IMR-90 (cell line): ENCODE measurements around the gene CERS6. TPM values are rescaled to one million over a fixed set of nuclear protein-coding genes. Genes with fewer than 3 reads are reported as not detected.

Source experiments
- ATAC-seq: fragments of 200-7000 bp; cut with Tn5 transposase; 2 replicates; pipeline ENCODE4 v1.9.1; 2020; ENCODE audit warnings: low read depth, mild to moderate bottlenecking, moderate library complexity
- BruUV-seq: library from RNA; stranded (reverse); fragments of 400-500 nt; replicated peaks from 2 replicates; lab custom pipeline; 2021; lab: Mats Ljungman, UMichigan
- CTCF ChIA-PET: fragments of 300-600 bp; formaldehyde crosslinking; extraction: SDS; loops from one replicate; lab custom pipeline; 2021; ENCODE audit warnings: antibody characterized with exemption; lab: Yijun Ruan, JAX
- POLR2A ChIA-PET: fragments of 300-600 bp; sonication (Branson Sonifier 250); formaldehyde crosslinking; loops from one replicate; lab custom pipeline; 2022; ENCODE audit warnings: antibody characterized with exemption; ENCODE audit not compliant: unreplicated experiment; lab: Charles Lee
- DNase-seq: peaks from one replicate; pipeline ENCODE4 v3.0.0; 2013
- H2AFZ ChIP-seq: replicated peaks from 2 replicates; pipeline ENCODE3; 2013; ENCODE audit warnings: low read length, mild to moderate bottlenecking; ENCODE audit not compliant: poor library complexity
- H2AK5ac ChIP-seq: 2 replicates; pipeline ENCODE4 v1.6.1; 2013; ENCODE audit warnings: low read depth, low read length, inconsistent platforms
- H2AK9ac ChIP-seq: replicated peaks from 2 replicates; pipeline ENCODE3; 2013; ENCODE audit warnings: mild to moderate bottlenecking, low read depth, low read length, moderate library complexity; ENCODE audit not compliant: poor library complexity
- H2BK120ac ChIP-seq: 2 replicates; pipeline ENCODE4 v1.6.1; 2013; ENCODE audit warnings: low read depth, low read length, inconsistent platforms
- H2BK15ac ChIP-seq: 3 replicates; pipeline ENCODE4 v1.6.1; 2013; ENCODE audit warnings: low read depth, low read length, inconsistent platforms
- H2BK20ac ChIP-seq: 2 replicates; pipeline ENCODE4 v1.6.1; 2013; ENCODE audit warnings: low read depth, mild to moderate bottlenecking, inconsistent platforms, low read length, moderate library complexity
- H2BK5ac ChIP-seq: 2 replicates; pipeline ENCODE4 v1.6.1; 2013; ENCODE audit warnings: mild to moderate bottlenecking, low read depth, low read length, inconsistent platforms; ENCODE audit not compliant: poor library complexity, severe bottlenecking
- H3K14ac ChIP-seq: replicated peaks from 2 replicates; pipeline ENCODE4 v1.6.1; 2013; ENCODE audit warnings: low read depth, low read length, inconsistent platforms
- H3K18ac ChIP-seq: 2 replicates; pipeline ENCODE4 v1.6.1; 2013; ENCODE audit warnings: low read depth, low read length, control low read depth
- H3K23ac ChIP-seq: 2 replicates; pipeline ENCODE4 v1.6.1; 2013; ENCODE audit warnings: low read depth, low read length, inconsistent platforms
- H3K27ac ChIP-seq: 2 replicates; pipeline ENCODE4 v1.5.1; 2013; ENCODE audit warnings: mild to moderate bottlenecking, control low read depth, low read length; ENCODE audit not compliant: insufficient read depth
- H3K27me3 ChIP-seq: 2 replicates; pipeline ENCODE4 v1.6.1; 2013; ENCODE audit warnings: low read length; ENCODE audit not compliant: control insufficient read depth, insufficient read depth
- H3K36me3 ChIP-seq: 2 replicates; pipeline ENCODE4 v1.6.1; 2013; ENCODE audit warnings: low read length, mixed read lengths; ENCODE audit not compliant: control insufficient read depth, insufficient read depth
- H3K4ac ChIP-seq: 2 replicates; pipeline ENCODE4 v1.6.1; 2013; ENCODE audit warnings: low read depth, low read length, inconsistent platforms
- H3K4me1 ChIP-seq: 2 replicates; pipeline ENCODE4 v1.6.1; 2013; ENCODE audit warnings: low read length, mixed read lengths; ENCODE audit not compliant: control insufficient read depth, insufficient read depth
- H3K4me2 ChIP-seq: 2 replicates; pipeline ENCODE4 v1.6.1; 2013; ENCODE audit warnings: low read depth, mild to moderate bottlenecking, control low read depth, low read length, moderate library complexity
- H3K4me3 ChIP-seq: 2 replicates; pipeline ENCODE4 v1.5.1; 2013; ENCODE audit warnings: low read depth, mild to moderate bottlenecking, control low read depth, low read length, moderate library complexity; ENCODE audit not compliant: insufficient read depth
- H3K56ac ChIP-seq: 2 replicates; pipeline ENCODE4 v1.6.1; 2013; ENCODE audit warnings: low read length, inconsistent platforms; ENCODE audit not compliant: insufficient read depth; ENCODE audit errors: extremely low read depth
- H3K79me1 ChIP-seq, 2 experiments: 2 replicates each; pipeline ENCODE4 v1.6.1; 2013; ENCODE audit warnings: low read length in 2 of 2, inconsistent platforms in 1 of 2, low read depth in 1 of 2
- H3K9ac ChIP-seq: 2 replicates; pipeline ENCODE4 v1.6.1; 2013; ENCODE audit warnings: low read depth, low read length, control low read depth
- H3K9me1 ChIP-seq: 2 replicates; pipeline ENCODE4 v1.6.1; 2013; ENCODE audit warnings: low read length, inconsistent platforms; ENCODE audit not compliant: insufficient read depth
- H3K9me3 ChIP-seq: 2 replicates; pipeline ENCODE4 v1.6.1; 2013; ENCODE audit warnings: low read length; ENCODE audit not compliant: control insufficient read depth, insufficient read depth
- H4K20me1 ChIP-seq: 2 replicates; pipeline ENCODE4 v1.6.1; 2013; ENCODE audit warnings: low read length, inconsistent platforms; ENCODE audit not compliant: insufficient read depth
- H4K5ac ChIP-seq: 2 replicates; pipeline ENCODE4 v1.6.1; 2013; ENCODE audit warnings: mild to moderate bottlenecking, low read depth, low read length, control low read depth
- H4K8ac ChIP-seq, 2 experiments: 2 replicates each; pipeline ENCODE4 v1.6.1; 2013; ENCODE audit warnings: low read depth in 2 of 2, low read length in 2 of 2, control low read depth in 1 of 2, inconsistent platforms in 1 of 2
- H4K91ac ChIP-seq: 2 replicates; pipeline ENCODE4 v1.6.1; 2013; ENCODE audit warnings: low read depth, low read length, inconsistent platforms; ENCODE audit not compliant: insufficient read depth
- BHLHE40 ChIP-seq: fragments of 150-350 bp; IDR thresholded peaks from 2 replicates; pipeline ENCODE4 v1.6.1; 2016; ENCODE audit warnings: mild to moderate bottlenecking, low read depth, low read length
- CEBPB ChIP-seq: IDR thresholded peaks from 2 replicates; pipeline ENCODE4 v1.6.1; 2012; ENCODE audit warnings: low read depth, low read length, improper control_type of control experiment
- CHD1 ChIP-seq: IDR thresholded peaks from 2 replicates; pipeline ENCODE4 v1.6.1; 2012; ENCODE audit warnings: low read depth, low read length, improper control_type of control experiment
- ELK1 ChIP-seq: fragments of 150-350 bp; IDR thresholded peaks from 2 replicates; pipeline ENCODE4 v1.6.1; 2016; ENCODE audit warnings: low read depth, mild to moderate bottlenecking, low read length, moderate library complexity, borderline replicate concordance
- MAFK ChIP-seq: IDR thresholded peaks from 2 replicates; pipeline ENCODE4 v1.6.1; 2012; ENCODE audit warnings: low read depth, low read length, improper control_type of control experiment
- dilution Hi-C: fragments of 300-500 bp; cut with HindIII; formaldehyde crosslinking; loops from one replicate; pipeline ENCODE4 v1.14.3; 2018; ENCODE audit warnings: low sequenced_read_pairs; ENCODE audit not compliant: unreplicated experiment
- in situ Hi-C: fragments of 300-500 bp; cut with MboI; formaldehyde crosslinking; loops from 3 replicates; pipeline ENCODE4 v1.14.3; 2019; ENCODE audit warnings: low sequenced_read_pairs, inconsistent platforms, mixed read lengths
- intact Hi-C: fragments of 100-400 bp; cut with micrococcal nuclease; formaldehyde crosslinking; loops from 2 replicates; pipeline ENCODE4 v1.10.0; 2022
- polyA plus RNA-seq, 3 experiments: library from polyadenylated mRNA; depleted of rRNA; stranded (reverse); fragments of >200 nt; gene quantifications; 2 replicates each; pipeline ENCODE4 v1.2.3, GENCODE V29; 2012; ENCODE audit warnings: low replicate concordance in 1 of 3
- total RNA-seq: library from RNA; depleted of rRNA; stranded (reverse); fragments of >200 nt; gene quantifications from 2 replicates; pipeline ENCODE4 v1.2.3, GENCODE V29; 2012
- TF ChIP-seq, protein P1 (sequence below): fragments of 150-350 bp; IDR thresholded peaks from 2 replicates; pipeline ENCODE4 v1.6.1; 2017; ENCODE audit warnings: mild to moderate bottlenecking, antibody characterized with exemption, low read length, low read depth

CERS6 gene
- total and polyA plus RNA-seq, 2 of the 4 experiments (the other 2 are of a cell fraction), result 2.1 to 5.7 TPM

- CTCF ChIA-PET, result no interaction called here
- no peak overlapping the region for H3K4me2 ChIP-seq
- dilution Hi-C loops, result no loop called here
These were observed 7.1 kb upstream of the CERS6 start for GRCh38 chr2:168448980-168449379.

More at GRCh38 chr2:168448980-168449379, 7.1 kb upstream of the CERS6 start:
- H2AFZ ChIP-seq, result no peak overlapping the region
- no peak overlapping the region for H3K14ac ChIP-seq
- no peak overlapping the region for H2BK5ac ChIP-seq
- no peak overlapping the region for H3K56ac ChIP-seq
- no peak overlapping the region for H2BK20ac ChIP-seq
- TF ChIP-seq, protein P1, sequence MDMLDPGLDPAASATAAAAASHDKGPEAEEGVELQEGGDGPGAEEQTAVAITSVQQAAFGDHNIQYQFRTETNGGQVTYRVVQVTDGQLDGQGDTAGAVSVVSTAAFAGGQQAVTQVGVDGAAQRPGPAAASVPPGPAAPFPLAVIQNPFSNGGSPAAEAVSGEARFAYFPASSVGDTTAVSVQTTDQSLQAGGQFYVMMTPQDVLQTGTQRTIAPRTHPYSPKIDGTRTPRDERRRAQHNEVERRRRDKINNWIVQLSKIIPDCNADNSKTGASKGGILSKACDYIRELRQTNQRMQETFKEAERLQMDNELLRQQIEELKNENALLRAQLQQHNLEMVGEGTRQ, result no peak
- TF ChIP-seq MAFK (no peak), CHD1 (no peak), CEBPB (no peak), ELK1 (no peak), BHLHE40 (no peak)
- no peaks in the 10 kb centered on the region for H3K36me3 ChIP-seq
- no peaks in the 10 kb centered on the region for H4K20me1 ChIP-seq
- H3K4me1 ChIP-seq, result no peaks in the 10 kb centered on the region
- H3K79me1 ChIP-seq, result no peaks in the 10 kb centered on the region
- no peaks in the 10 kb centered on the region for H3K9me1 ChIP-seq
- no peak overlapping the region for H3K18ac ChIP-seq
- DNase-seq, result no peak
- no peak overlapping the region for H2BK120ac ChIP-seq
- no TSS peak for BruUV-seq
- H3K27ac ChIP-seq, result no peak overlapping the region
- no peak for ATAC-seq
- no peak overlapping the region for H3K9ac ChIP-seq
- no peak overlapping the region for H3K4me3 ChIP-seq
- POLR2A ChIA-PET, result no interaction called here
- no peak overlapping the region for H4K5ac ChIP-seq
- no peak overlapping the region for H4K8ac ChIP-seq
- no peak overlapping the region for H2AK9ac ChIP-seq
- no peak overlapping the region for H3K23ac ChIP-seq
- H4K91ac ChIP-seq, result no peak overlapping the region
- intact Hi-C loops (no loop called here), in situ Hi-C loops (no loop called here)
- no peak overlapping the region for H3K4ac ChIP-seq
- peaks cover 2% of the 10 kb centered on the region; the same call in 1 of the 2 replicates for H3K27me3 ChIP-seq
- H2BK15ac ChIP-seq, result no peak overlapping the region
- H3K9me3 ChIP-seq, result no peaks in the 10 kb centered on the region; the same call in 1 of the 2 replicates
- H2AK5ac ChIP-seq, result no peak overlapping the region
